ENCODE results near the gene GAS6. TPM values are rescaled to one million over a fixed set of nuclear protein-coding genes. Genes with fewer than 3 reads are reported as not detected.
A peak's percentile ranks its signal among the peaks of the same experiment; 100 is the strongest.
"Not testable (repeated sequence)": the region's sequence is repeated elsewhere in the genome, so short reads cannot be mapped to it uniquely, and the experiment has no call there.

The GAS6 gene
- total RNA-seq, 1 donor: 33.3 TPM

GRCh38 chr13:113791761-113792160 is 72.1 kb downstream of the GAS6 start:
- DNase-seq (ENCODE audit: low read depth): no peak
- no peak overlapping the region for H3K4me3 ChIP-seq (ENCODE audit: low read depth, low read length)
- TF ChIP-seq CTCF (IDR thresholded peaks at IDR 0.05; ENCODE audit: insufficient read depth, low read length): no peak

- no peak for DNase-seq (ENCODE audit: low read depth)
- TF ChIP-seq CTCF (IDR thresholded peaks at IDR 0.05; ENCODE audit: insufficient read depth, low read length): no peak
- no peak overlapping the region for H3K4me3 ChIP-seq (ENCODE audit: low read depth, low read length)
Observed at GRCh38 chr13:113791226-113791625, 72.7 kb downstream of the GAS6 start.

- not testable (repeated sequence) for H3K4me3 ChIP-seq (ENCODE audit: low read depth, low read length); DNase-seq (ENCODE audit: low read depth)
Observed at GRCh38 chr13:113789931-113790330, 73.9 kb downstream of the GAS6 start.

- H3K4me3 ChIP-seq (ENCODE audit: low read depth, low read length): no peak overlapping the region
- TF ChIP-seq CTCF (IDR thresholded peaks at IDR 0.05; ENCODE audit: insufficient read depth, low read length): no peak
- no peak for DNase-seq (ENCODE audit: low read depth)
Observed at GRCh38 chr13:113789167-113789566, 74.7 kb downstream of the GAS6 start.

GRCh38 chr13:113788413-113789135 is 75.3 kb downstream of the GAS6 start:
- TF ChIP-seq CTCF (IDR thresholded peaks at IDR 0.05; ENCODE audit: insufficient read depth, low read length): no peak
- no peak for DNase-seq (ENCODE audit: low read depth)
- no peak overlapping the region for H3K4me3 ChIP-seq (ENCODE audit: low read depth, low read length)

GRCh38 chr13:113787694-113788093 is 76.2 kb downstream of the GAS6 start:
- no peak for DNase-seq (ENCODE audit: low read depth)
- no peak overlapping the region for H3K4me3 ChIP-seq (ENCODE audit: low read depth, low read length)
- TF ChIP-seq CTCF (IDR thresholded peaks at IDR 0.05; ENCODE audit: insufficient read depth, low read length): no peak

GRCh38 chr13:113786262-113786841 is 77.5 kb downstream of the GAS6 start:
- no peak for TF ChIP-seq CTCF (IDR thresholded peaks at IDR 0.05; ENCODE audit: insufficient read depth, low read length)
- DNase-seq (ENCODE audit: low read depth): peak; percentile 36
- H3K4me3 ChIP-seq (ENCODE audit: low read depth, low read length): no peak overlapping the region
